GM10248 (cell line): ENCODE measurements around the gene ALDH1A3.

Experiments used
- CTCF ChIA-PET: fragments of 300-600 bp; sonication (Branson Sonifier 250); formaldehyde crosslinking; extraction: SDS; loops from one replicate; lab custom pipeline; 2021; ENCODE audit warnings: antibody characterized with exemption; lab: Yijun Ruan, JAX
- POLR2A ChIA-PET: fragments of 350-650 bp; sonication (Branson Sonifier 250); formaldehyde crosslinking; extraction: SDS; loops from one replicate; lab custom pipeline; 2020; ENCODE audit warnings: antibody characterized with exemption; lab: Yijun Ruan, JAX
- DNase-seq: peaks from one replicate; pipeline ENCODE4 v3.0.0; 2012; ENCODE audit errors: extremely low spot score
- TF ChIP-seq, protein P1 (sequence below): IDR thresholded peaks from 2 replicates; pipeline ENCODE4 v1.5.1; 2012; ENCODE audit warnings: mild to moderate bottlenecking, low read depth; ENCODE audit errors: extremely low read depth, missing control alignments, control extremely low read depth

ALDH1A3 gene

DNA sequence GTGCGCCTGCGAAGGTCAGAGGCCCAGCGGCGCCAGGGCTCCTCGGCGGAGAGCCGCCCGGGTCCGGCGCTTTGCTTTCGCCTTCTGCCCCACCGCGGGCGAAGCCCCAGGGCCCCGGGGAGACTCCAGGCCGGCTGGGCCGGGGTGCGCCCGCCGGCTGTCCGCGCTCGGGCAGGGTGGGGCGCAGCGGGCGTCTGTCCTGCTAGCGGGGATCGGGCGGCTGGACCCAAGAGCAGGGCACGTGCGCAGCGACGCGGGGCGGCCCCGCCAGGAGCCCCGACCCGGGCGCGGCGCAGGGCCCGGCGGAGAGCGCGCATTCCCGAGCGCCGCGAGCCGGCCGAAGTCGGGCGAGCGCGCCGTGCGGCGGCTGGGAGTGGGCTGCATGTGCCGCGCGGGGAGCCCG lies 569 bp upstream of the ALDH1A3 start:
- ChIA-PET POLR2A (no interaction called here), CTCF (interaction anchor here (0.9 to 1.7 kb wide), 4 partner anchors 8 to 129 kb away, joined by 3 to 5 read pairs (median 4); no protein-coding TSS in a partner anchor)
- TF ChIP-seq, protein P1, sequence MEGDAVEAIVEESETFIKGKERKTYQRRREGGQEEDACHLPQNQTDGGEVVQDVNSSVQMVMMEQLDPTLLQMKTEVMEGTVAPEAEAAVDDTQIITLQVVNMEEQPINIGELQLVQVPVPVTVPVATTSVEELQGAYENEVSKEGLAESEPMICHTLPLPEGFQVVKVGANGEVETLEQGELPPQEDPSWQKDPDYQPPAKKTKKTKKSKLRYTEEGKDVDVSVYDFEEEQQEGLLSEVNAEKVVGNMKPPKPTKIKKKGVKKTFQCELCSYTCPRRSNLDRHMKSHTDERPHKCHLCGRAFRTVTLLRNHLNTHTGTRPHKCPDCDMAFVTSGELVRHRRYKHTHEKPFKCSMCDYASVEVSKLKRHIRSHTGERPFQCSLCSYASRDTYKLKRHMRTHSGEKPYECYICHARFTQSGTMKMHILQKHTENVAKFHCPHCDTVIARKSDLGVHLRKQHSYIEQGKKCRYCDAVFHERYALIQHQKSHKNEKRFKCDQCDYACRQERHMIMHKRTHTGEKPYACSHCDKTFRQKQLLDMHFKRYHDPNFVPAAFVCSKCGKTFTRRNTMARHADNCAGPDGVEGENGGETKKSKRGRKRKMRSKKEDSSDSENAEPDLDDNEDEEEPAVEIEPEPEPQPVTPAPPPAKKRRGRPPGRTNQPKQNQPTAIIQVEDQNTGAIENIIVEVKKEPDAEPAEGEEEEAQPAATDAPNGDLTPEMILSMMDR = no peak
- no peak for DNase-seq

DNA sequence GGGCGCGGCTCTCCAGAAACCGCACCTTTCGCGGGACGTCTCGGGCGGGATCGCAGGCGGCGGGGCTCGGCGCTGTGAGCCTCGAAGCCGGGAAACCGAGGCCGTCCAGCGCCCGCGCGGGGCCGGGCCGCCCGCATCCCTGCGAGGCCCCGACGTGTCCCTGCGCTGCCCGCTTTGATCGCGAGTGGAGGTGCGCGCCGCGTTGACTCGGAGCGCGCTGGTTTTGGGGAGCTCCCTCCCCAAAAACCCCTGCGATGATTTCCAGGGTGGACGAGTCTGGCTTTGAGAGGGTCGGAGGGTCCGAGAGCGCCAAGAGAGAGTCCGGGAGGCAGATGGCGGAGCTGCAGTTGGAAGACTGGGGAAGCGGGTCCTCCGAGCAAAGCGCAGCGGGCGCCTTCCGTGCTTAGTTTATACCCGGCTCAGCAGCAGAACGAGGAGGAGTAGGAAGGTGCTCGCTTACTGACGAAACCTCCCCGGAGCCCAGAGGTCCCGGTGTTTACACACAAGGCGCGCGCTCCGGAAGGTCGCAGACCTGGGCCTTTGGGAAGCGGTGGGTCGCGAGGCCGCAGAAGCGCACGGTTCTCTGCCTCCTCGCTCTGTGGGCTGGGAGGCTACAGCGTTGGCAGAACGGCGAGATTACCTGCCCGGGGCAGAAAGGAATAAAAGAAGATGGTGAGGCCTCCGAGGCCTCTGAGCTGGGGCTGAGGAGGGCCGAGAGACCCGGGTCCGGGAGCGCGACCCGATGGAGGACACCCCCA lies 687 bp downstream of the ALDH1A3 start:
- CTCF ChIA-PET = interaction anchor here (0.9 kb wide), 1 partner anchor 10 kb away, joined by 3 read pairs; no protein-coding TSS in a partner anchor

DNA sequence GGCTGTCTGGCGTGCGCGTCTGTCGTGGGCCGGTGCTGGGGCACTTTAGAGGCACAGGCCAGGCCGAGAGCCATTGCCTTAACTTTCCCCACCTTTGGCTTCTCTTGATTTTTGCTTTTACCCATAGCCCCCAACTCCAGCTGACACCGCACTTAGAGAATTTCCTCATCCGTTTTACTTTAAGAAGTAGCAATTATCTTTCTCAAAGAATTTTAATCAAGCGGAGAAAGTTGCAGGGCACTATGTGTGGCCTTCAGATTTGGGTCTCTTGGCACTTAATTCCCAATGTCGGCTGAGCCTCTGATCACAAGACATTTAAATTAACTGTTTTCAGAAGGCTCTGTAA lies 1.2 kb downstream of the ALDH1A3 start:
- TF ChIP-seq, protein P1 = no peak
- POLR2A ChIA-PET = no interaction called here
- CTCF ChIA-PET = interaction anchor here (2.7 kb wide), 1 partner anchor 8 kb away, joined by 14 read pairs; no protein-coding TSS in a partner anchor
- DNase-seq = no peak

More for the DNA sequence above, 687 bp downstream of the ALDH1A3 start:
- TF ChIP-seq, protein P1 = no peak
- POLR2A ChIA-PET = no interaction called here
- no peak for DNase-seq

DNA sequence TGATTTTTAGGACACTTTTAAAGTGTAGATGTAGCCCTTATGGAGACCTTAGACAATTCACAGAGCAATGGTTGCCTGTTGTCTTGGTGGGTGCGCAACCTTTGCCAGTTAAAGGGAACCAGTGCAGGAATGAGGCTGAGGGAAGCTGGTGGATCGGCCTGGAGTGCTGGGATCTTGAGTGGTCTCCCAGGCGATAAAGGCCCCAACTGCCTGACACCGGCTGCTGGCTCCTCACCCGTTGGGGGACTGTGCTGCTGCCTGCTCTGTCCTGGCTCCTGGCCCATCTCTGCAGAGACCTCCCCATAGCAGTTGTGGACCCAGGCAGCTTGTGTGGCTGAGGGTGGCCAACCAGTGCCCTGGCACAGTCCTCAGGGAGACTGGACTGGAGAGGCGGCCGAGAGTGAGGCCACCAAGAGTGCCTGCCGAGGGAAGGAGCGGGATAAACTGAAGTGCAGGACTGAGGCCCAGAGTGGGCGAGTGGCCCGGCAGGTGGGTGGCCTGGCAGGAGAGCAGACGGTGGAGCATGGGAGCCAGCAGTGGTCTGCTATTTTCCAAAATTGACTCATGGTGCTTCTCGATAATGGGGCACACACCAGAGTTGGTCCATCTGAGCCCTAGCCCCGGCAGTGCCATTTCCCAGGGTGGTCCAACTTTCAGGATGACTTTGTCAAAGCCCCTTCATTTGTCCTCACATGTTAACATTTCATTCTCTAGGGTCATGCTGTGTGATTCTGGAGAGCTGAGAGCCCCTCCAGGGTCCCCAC lies 2.1 kb downstream of the ALDH1A3 start:
- CTCF ChIA-PET = interaction anchor here (2.7 kb wide), 1 partner anchor 9 kb away, joined by 14 read pairs; no protein-coding TSS in a partner anchor
- POLR2A ChIA-PET = no interaction called here
- DNase-seq = no peak
- TF ChIP-seq, protein P1 = no peak

DNA sequence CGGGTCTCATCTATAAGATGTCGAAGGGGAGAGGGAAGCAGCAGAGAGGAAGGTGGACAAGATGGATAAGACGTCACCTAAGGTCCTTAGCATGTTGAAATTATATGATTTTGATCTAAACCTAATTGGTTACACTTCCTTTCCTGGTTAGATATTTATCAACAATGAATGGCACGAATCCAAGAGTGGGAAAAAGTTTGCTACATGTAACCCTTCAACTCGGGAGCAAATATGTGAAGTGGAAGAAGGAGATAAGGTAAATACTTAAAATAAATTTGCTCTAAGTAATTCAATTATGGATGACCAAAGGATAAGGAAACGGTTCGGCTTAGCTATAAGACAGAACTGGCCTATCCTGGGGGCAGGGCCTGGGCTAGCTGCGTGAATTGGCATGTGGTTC lies 5.5 kb downstream of the ALDH1A3 start:
- TF ChIP-seq, protein P1 = no peak
- DNase-seq = no peak
- ChIA-PET CTCF (interaction anchor here (1.4 to 1.7 kb wide), 2 partner anchors 9 to 21 kb away, joined by 3 read pairs; no protein-coding TSS in a partner anchor), POLR2A (no interaction called here)

DNA sequence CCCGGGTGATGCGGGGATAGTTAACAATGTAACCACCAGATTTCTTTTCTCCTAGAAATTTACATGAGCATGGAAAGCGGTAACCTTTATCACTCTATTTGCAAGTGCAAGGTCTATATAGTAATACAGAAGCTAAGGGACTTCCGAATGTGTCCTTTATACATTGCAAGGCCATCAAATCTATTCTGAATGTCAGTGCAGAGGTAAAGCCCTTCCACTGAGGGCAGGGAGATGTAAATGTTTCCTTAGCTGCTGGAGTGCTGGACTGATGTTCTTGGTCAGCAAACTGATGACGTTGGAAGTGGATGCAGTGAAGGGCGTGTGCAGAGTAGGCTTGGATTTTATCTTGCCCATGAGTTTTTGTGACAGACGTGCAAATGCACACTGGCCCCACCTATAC lies 6.2 kb downstream of the ALDH1A3 start:
- DNase-seq = no peak
- ChIA-PET POLR2A (interaction anchor here (0.7 kb wide), 1 partner anchor 137 kb away, joined by 6 read pairs; no protein-coding TSS in a partner anchor), CTCF (interaction anchor here (1.0 to 1.7 kb wide), 4 partner anchors 9 to 33 kb away, joined by 3 read pairs; no protein-coding TSS in a partner anchor)
- TF ChIP-seq, protein P1 = no peak
